Astrocyte (in vitro differentiated cells and primary cell): ENCODE data around the gene INCENP.

ENCODE experiments used
- EZH2 ChIP-seq: IDR thresholded peaks from 2 replicates; pipeline ENCODE4 v1.6.1; 2012; ENCODE audit warnings: mild to moderate bottlenecking, low read length, inconsistent platforms; ENCODE audit not compliant: insufficient read depth
- TF ChIP-seq, protein P1 (sequence below): IDR thresholded peaks from 2 replicates; pipeline ENCODE4 v1.5.1; 2011; ENCODE audit warnings: low read depth, mild to moderate bottlenecking, inconsistent platforms, low read length, moderate library complexity; ENCODE audit not compliant: insufficient read depth

DNA sequence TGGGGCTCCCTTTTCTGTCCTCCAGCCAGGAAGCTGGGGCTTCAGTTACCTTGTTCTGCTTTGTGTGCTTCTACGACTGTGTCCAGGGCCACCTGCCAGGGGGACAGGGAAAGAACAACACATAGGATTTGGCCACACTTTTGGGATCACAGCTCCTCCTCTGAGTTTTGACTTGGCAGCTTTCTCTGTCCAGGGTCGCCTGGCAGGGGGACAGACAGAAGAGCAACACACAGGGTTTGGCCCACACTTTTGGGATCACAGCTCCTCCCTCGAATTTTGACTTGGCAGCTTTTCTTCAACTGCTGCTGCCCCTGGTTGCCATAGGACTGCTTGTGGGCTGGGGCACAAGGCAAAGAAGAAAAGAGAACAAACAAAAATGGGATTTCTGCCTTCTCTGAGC lies 19.1 kb downstream of the INCENP start:
- TF ChIP-seq, protein P1, sequence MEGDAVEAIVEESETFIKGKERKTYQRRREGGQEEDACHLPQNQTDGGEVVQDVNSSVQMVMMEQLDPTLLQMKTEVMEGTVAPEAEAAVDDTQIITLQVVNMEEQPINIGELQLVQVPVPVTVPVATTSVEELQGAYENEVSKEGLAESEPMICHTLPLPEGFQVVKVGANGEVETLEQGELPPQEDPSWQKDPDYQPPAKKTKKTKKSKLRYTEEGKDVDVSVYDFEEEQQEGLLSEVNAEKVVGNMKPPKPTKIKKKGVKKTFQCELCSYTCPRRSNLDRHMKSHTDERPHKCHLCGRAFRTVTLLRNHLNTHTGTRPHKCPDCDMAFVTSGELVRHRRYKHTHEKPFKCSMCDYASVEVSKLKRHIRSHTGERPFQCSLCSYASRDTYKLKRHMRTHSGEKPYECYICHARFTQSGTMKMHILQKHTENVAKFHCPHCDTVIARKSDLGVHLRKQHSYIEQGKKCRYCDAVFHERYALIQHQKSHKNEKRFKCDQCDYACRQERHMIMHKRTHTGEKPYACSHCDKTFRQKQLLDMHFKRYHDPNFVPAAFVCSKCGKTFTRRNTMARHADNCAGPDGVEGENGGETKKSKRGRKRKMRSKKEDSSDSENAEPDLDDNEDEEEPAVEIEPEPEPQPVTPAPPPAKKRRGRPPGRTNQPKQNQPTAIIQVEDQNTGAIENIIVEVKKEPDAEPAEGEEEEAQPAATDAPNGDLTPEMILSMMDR: no peak
- no peak for TF ChIP-seq EZH2
